ENCODE results near the gene ZNF124.

ZNF124 gene

GRCh38 chr1:247107694-247108093 is 64.1 kb downstream of the ZNF124 start:
- in situ Hi-C loops (cut with HindIII; ENCODE audit: low sequenced_read_pairs), result no loop called here
- TF ChIP-seq CTCF (IDR thresholded peaks at IDR 0.05; ENCODE audit: low read depth, low read length, missing control alignments), result no peak
- no peak for DNase-seq (ENCODE audit: low read depth)
- H3K4me3 ChIP-seq (ENCODE audit: low read depth, low read length), result no peak overlapping the region

- no peak overlapping the region for H3K4me3 ChIP-seq (ENCODE audit: low read depth, low read length)
- no peak for TF ChIP-seq CTCF (IDR thresholded peaks at IDR 0.05; ENCODE audit: low read depth, low read length, missing control alignments)
- no peak for DNase-seq (ENCODE audit: low read depth)
- in situ Hi-C loops (cut with HindIII; ENCODE audit: low sequenced_read_pairs), result no loop called here
Observed at GRCh38 chr1:247105966-247106365, 65.9 kb downstream of the ZNF124 start.
